ENCODE measurements around the gene NR1H2.
"Not testable (repeated sequence)": the region's sequence is repeated elsewhere in the genome, so short reads cannot be mapped to it uniquely, and the experiment has no call there.

The NR1H2 gene

GRCh38 chr19:50379602-50380001 is 3.3 kb downstream of the NR1H2 start:
- DNase-seq: no peak

DNA sequence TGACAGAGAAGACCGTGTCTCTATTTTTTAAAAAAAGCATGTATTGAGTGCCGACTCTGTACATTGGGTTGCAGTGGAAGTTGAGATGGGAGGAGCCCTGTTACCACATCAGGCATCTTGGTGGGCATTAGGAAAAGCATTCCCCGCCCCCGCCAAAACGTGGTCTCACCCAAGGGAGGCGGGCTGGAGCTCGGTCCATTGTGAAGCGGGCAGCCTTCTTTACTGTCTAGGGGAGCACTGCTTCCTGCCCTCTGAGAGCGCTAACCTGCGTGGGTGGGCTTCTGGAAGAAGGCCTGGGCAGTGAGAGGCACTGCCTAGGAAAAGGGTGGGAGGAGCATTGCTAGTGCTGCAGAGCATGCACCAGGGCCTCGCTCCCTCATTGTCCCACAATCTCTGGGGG is 3.9 kb downstream of the NR1H2 start:
- DNase-seq: no peak

DNA sequence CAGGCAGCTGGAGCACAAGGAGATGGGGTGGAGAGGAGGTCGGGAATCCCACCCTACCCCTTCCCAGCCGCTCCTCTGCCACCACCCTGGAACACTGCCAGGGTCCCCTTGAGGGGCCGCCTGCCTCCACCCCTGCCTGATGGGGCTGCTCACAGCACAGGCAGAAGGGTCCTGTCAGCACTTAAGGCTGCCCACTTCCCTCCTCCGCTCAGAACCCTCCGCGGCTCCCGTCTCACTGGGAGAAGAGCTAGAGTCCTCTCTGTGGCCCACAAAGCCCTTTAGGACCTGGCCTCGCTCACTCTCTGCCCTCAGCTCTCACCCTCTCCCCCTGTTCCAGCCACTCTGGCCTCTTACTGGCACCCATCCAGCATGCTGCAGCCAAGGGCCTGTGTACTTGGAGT is 4.5 kb downstream of the NR1H2 start:
- no peak for DNase-seq

GRCh38 chr19:50381881-50382729 is 5.8 kb downstream of the NR1H2 start:
- no peak for DNase-seq

DNA sequence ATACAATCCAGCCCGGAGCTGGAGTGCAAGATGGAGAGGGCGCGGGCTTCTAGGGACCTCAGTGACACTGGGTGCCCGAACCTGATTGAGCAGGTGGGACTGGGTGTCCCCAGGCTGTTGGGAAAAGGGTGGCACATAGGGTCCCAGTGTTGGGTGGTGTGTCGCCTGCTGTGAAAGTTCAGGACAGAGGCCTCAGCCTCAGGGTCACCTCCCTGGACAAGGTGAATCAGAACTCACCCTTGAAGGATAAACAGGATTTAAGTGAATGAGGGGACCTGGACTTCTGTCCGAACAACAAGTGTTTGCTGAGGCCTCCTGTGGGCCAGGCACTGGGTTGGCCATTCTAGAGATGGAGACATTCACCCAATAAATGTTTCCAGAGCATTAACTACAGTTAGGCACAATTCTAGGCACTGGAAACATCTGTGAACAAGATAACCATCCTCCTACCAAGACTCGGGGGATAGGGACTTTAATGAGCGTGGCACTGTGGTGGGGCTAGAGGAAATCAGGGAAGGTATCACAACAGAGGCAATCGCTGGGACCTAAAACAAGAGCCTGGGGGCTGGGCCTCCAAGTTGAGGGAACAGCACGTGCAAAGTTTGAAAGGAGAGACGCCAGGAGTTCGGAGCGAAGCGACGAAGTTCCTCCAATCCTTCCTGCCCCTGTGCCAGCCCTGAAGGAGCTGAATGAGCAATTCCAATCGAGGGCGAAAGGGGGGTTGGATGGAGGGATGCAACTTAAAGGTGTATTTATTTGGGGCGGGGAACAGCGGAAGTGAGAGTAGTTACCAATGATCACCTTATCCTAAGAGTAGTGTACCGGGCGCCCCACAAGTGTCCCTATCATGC is 7.0 kb downstream of the NR1H2 start:
- DNase-seq: no peak

DNA sequence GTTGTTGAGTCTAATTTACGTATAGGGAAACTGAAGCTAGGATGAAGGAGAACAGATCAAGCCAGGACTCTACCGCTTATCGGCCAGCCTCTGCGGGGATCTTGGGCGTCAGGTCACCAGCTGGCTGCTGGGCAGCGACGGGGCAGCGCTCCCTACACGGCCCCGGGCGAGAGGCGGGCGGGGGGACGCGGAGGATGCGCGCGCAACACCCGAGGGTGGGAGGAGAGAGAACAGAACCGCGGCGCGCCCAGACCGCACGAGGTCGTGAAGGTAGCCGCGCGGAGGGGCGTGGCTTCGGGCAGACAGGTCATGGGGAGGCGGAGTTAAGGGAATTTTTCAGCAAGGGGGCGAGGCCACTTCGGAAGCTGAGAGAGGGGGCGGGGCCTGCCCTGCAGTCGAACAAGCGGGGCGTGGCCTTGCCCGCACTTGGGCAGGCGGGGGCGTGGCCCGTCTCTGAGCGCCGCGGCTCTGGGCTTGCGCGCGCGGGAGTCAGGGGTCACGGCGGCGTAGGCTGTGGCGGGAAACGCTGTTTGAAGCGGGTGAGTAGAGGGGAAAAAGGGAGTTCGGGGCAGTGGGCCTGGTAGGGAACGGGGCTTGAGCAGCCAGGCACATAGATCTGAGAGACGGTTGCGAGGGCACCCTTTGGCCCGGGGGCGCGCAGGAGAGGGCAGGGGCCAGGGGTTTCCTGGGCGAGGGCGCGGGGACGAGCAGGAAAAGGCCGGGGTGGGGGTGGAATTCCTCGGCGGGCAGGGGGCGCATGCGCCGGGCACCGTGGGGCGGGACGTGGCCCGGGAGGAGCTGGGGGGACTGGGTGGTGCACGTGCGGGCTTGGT is 7.8 kb downstream of the NR1H2 start, which contains the start of gene POLD1:
POLD1 (plus strand) TSS at position 496 of the 833 bp plus-strand sequence. CDS start 14,505 bp downstream, outside the sequence.
- peak; percentile 98 to 100 (median 99) for DNase-seq

DNA sequence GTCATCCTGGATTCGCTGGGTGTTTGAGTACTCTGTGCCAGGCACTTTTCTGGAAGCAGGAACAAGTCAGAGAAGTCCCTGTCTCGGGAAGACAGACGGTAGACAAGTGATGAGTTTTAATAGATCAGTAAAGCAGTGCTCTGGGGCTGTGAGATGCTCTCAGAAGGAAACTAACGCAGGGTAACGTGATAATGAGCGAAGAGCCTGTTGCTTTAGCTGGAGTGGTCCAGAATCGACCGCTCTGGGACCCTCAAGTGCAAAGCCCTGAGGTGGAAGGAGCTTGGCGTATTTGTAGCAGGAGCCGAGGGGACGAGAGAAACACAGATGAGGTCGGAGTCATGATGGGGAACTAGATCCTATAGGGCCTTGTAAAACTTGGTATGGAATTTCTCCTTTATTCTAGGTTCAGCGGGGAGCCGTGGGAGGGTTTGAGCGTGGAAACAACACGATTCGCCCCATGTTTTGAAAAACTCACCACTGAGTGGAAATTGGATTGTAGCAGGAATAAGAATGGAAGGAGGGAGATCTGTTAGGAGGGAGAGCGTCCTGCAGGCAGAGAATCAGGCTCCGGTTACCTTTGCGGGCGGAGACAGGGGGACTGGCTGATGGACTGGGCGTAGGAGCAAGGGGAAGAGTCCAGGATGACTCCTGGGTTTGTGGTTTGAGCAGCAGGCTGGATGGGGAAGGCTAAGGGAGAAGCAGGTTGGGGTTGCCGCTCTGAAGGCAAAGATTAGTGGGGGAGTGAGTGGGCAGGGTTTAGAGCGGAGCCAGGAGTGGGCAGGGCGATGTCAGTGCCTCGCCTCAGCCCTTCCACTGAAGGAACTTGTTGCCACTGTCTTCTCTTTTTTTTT is 8.7 kb downstream of the NR1H2 start:
- no peak for DNase-seq

- no peak for DNase-seq
Observed at GRCh38 chr19:50387176-50387867, 11.1 kb downstream of the NR1H2 start.

DNA sequence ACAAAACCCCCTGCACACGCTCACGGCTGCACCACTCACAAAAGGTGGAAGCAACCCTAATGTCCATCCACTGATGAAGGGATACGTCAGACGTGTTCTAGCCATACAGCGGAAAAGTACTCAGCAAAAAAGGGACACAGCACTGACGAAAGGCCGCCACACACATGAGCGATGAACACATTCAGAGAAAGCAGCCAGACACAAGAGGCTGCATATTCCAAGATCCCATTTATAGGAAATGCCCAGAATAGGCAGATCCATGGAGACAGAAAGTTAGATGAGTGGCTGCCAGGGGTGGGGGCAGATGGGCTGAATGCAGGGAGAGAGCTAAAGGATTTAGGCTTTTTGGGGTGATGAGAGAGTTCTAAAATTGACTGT is 11.6 kb downstream of the NR1H2 start:
- no peak for DNase-seq

DNA sequence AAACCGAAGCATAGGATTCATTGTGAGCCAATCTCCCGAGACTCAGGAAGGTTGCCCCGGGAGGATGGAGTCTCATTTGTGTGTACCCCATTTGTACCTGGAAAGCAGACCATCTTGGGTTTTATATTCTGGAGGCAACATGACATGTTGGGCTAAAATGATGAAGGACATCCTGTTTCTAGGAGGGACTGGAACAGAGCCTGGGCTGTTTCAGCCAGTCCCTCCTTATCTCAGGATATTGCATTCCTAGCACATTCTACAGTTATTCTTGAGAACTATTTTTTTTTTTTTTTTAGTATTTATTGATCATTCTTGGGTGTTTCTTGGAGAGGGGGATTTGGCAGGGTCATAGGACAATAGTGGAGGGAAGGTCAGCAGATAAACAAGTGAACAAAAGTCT is 14.0 kb downstream of the NR1H2 start:
- DNase-seq: not testable (repeated sequence)

DNA sequence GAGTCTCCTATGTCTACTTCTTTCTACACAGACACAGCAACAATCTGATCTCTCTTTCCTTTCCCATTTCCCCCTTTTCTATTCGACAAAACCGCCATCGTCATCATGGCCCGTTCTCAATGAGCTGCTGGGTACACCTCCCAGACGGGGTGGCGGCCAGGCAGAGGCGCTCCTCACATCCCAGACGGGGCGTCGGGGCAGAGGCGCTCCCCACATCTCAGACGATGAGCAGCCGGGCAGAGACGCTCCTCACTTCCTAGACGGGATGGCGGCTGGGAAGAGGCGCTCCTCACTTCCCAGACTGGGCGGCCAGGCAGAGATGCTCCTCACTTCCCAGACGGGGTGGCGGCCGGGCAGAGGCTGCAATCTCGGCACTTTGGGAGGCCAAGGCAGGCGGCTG is 14.7 kb downstream of the NR1H2 start:
- DNase-seq: not testable (repeated sequence)

DNA sequence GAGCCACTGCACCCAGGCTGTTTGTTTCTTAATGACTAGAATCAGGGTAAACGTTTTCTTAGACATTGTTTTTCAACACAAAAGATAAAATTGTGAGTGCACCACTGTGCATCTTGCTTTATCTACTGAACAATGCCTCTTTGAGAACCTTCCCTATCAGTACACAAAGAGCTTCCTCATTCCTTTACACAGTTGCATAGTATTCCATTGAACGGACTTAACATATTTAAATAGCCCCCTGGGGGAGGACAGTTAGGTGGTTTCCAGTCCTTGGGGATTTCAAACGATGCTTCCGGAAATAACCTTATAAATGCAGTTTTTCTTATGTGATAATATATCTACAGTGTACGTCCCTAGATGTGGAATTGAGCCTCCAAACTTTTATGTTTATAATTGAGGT is 16.5 kb downstream of the NR1H2 start:
- no peak for DNase-seq

DNA sequence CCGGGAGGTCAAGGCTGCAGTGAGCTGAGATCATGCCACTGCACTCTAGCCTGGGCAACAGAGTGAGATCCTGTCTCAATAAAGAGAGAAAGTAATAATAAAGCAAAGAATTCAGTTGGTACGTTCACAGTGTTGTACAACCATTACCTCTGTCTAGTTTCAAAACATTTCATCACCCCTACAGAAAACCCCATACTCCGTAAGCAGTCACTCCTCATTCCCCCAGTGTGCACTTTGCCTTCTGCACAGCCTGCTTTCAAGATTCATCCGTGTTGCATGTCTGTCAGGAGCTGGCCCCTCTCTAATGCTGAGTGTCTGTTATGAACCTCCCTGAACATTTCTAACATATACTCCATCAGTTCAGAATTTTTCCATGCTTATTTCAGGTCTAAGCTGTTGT is 17.3 kb downstream of the NR1H2 start:
- no peak for DNase-seq

DNA sequence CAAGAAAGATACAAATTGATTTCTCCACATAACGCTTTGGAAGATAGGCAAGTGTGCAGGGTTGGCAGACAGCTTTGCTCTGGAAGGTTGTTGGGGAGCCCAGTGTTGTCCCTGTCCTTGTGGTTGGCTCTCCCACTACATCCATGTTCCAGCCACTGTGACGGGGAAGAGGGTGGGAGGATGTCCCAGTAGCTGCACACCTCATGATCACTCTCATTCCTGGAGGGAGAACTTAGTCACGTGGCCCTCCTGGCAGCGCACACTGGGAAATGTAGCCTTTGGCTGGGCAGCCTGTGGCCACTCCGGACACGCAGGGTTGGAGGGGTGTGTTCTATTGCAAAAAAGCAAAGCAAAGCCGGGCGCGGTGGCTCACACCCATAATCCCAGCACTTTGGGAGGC is 17.8 kb downstream of the NR1H2 start:
- DNase-seq: no peak

- DNase-seq: no peak
Observed at GRCh38 chr19:50398675-50399367, 22.6 kb downstream of the NR1H2 start.

GRCh38 chr19:50399368-50399745 is 23.1 kb downstream of the NR1H2 start:
- no peak for DNase-seq

DNA sequence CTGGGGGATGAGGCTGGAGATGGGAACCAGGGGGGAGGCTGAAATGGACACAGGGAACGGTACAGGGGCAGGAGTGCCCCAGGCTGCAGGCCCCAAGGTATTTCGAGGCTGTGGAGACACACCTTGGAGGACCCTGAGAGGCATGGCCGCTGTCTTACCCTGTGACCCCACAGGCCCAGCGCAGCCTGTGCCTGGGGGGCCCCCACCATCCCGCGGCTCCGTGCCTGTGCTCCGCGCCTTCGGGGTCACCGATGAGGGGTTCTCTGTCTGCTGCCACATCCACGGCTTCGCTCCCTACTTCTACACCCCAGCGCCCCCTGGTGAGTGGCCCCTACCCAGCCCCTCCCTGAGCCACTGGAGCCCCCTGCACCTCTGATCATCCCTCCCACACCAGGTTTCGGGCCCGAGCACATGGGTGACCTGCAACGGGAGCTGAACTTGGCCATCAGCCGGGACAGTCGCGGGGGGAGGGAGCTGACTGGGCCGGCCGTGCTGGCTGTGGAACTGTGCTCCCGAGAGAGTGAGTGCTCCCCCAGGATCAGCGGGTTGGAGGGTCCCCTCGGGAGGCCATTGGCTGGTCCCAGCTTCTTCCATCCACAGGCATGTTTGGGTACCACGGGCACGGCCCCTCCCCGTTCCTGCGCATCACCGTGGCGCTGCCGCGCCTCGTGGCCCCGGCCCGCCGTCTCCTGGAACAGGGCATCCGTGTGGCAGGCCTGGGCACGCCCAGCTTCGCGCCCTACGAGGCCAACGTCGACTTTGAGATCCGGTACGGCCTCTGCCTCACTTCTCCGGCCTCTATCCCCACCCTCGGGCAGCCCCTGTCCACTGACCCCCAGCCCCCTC is 25.6 kb downstream of the NR1H2 start:
- no peak for DNase-seq

GRCh38 chr19:50402544-50403301 is 26.5 kb downstream of the NR1H2 start:
- DNase-seq: no peak

Data from T-helper 1 cell (primary cell).